Uterus (tissue), 2 donors: ENCODE measurements around the gene MCM3AP.

Experiments used
- CTCF ChIP-seq, 4 experiments: fragments of 200-600 bp in 2 of 4; fragments of 450-650 bp in 2 of 4; sonication (generic) in 2 of 4; IDR thresholded peaks; one replicate each; pipeline ENCODE4 v1.5.1; 2016 to 2019; ENCODE audit warnings: antibody characterized with exemption in 4 of 4, mild to moderate bottlenecking in 2 of 4, moderate library complexity in 1 of 4
- POLR2A ChIP-seq, 2 donors: fragments of 450-650 bp; IDR thresholded peaks; one replicate each; pipeline ENCODE4 v1.6.1; 2016; ENCODE audit warnings: antibody characterized with exemption in 2 of 2, mild to moderate bottlenecking in 1 of 2, moderate library complexity in 1 of 2

GRCh38 chr21:46248422-46248782 lies 37.0 kb downstream of the MCM3AP start:
- TF ChIP-seq CTCF (IDR thresholded peaks at IDR 0.05) (no peak), POLR2A (IDR thresholded peaks at IDR 0.05) (no peak)
